IgD-negative memory B cell (primary cell): ENCODE results near the gene SYNDIG1. TPM values are rescaled to one million over a fixed set of nuclear protein-coding genes. Genes with fewer than 3 reads are reported as not detected.

Source experiments
- H3K27ac Mint-ChIP-seq, 3 donors: one replicate each; pipeline ENCODE4 v1.8.0; 2020 to 2022; ENCODE audit warnings: mild to moderate bottlenecking in 3 of 3, mixed read lengths in 3 of 3, moderate library complexity in 1 of 3
- H3K27me3 Mint-ChIP-seq: one replicate; pipeline ENCODE4 v1.8.0; 2021; ENCODE audit warnings: mixed read lengths
- H3K36me3 Mint-ChIP-seq: one replicate; pipeline ENCODE4 v1.8.0; 2020; ENCODE audit warnings: mild to moderate bottlenecking, mixed read lengths
- H3K4me1 Mint-ChIP-seq, 3 donors: one replicate each; pipeline ENCODE4 v1.8.0; 2020 to 2022; ENCODE audit warnings: mixed read lengths in 3 of 3, mild to moderate bottlenecking in 1 of 3
- H3K4me3 Mint-ChIP-seq, 4 donors: one replicate each; pipeline ENCODE4 v1.8.0; 2020 to 2022; ENCODE audit warnings: mild to moderate bottlenecking in 4 of 4, mixed read lengths in 4 of 4, moderate library complexity in 3 of 4
- H3K9me3 Mint-ChIP-seq, 3 donors: one replicate each; pipeline ENCODE4 v1.8.0; 2020 to 2021; ENCODE audit warnings: mixed read lengths in 3 of 3, mild to moderate bottlenecking in 1 of 3
- polyA plus RNA-seq: library from polyadenylated mRNA; unstranded; fragments of 300-500 nt; fragmentation: Illumina TruSeq; gene quantifications from one replicate; pipeline ENCODE4 v1.2.3, GENCODE V29; 2021

The SYNDIG1 gene
- polyA plus RNA-seq, 1 donor from 2014 or later, result not detected

DNA sequence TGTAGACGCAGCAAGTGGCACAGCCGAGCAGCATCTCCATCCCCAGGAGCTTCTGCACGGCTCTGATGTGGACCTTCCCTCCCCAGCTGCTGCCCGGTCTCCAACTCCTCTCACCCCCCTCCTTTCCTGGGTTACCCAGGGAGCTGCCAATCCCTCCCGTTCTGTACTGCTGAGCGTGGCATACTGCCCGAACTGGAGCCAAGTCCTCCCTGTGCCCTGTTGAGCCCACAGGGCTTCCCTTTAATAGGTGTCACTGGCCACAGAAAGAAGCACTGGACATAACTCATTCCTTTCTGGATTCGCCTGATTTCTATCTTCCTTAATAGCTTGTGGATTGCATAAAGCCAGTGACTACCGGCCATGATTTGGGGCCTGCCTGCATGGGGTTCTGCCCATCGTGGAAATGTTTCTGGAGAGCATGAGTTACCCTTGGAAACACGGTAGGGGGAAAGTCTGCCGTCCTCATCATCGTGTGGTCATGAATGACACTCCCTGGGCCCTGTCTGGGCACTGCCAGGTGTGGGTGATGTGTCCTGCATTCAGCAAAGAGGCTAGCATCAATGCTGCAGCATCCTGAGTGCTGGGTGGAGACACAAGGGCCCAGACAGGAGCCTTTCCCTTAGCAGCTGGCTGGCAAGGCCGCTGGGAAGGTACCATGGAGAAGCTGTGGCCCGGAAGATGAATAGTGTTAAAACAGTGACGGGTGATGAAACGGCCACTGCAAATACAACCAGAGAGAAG is 189.7 kb downstream of the SYNDIG1 start:
- Mint-ChIP-seq H3K9me3 (no peaks in the 10 kb centered on the region), H3K27ac (no peak overlapping the region), H3K27me3 (peaks cover 5% of the 10 kb centered on the region), H3K4me3 (no peak overlapping the region), H3K36me3 (peaks cover 2% of the 10 kb centered on the region), H3K4me1 (peaks cover 0 to 3% (median 2%) of the 10 kb centered on the region in 3 donors)

DNA sequence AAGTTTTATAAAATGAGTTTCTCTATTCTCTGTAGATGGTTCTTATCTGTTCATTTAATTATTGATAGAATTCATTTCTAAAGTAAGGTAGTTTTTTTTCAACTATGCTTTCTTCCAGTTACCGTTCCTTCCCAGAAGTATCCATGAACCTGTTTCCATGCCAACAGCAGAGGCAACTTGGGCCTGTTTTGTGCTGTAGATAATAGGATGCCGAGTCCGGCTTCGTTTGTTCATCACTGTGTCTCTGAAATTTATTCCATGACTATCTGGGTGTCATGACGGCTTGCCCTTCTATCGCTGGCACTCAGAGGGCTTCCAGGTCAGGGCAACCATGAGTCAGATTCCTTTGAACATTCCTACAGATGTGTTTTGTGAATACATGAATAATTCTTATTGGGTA is 190.4 kb downstream of the SYNDIG1 start:
- Mint-ChIP-seq H3K9me3 (no peaks in the 10 kb centered on the region), H3K4me3 (no peak overlapping the region), H3K36me3 (no peaks in the 10 kb centered on the region), H3K4me1 (peaks cover 0 to 2% (median 0%) of the 10 kb centered on the region in 3 donors), H3K27me3 (peaks cover 5% of the 10 kb centered on the region), H3K27ac (no peak overlapping the region)

- H3K4me1 Mint-ChIP-seq, result peaks cover 0 to 2% (median 0%) of the 10 kb centered on the region in 3 donors
- no peak overlapping the region for H3K4me3 Mint-ChIP-seq
- no peak overlapping the region for H3K27ac Mint-ChIP-seq
- peaks cover 5% of the 10 kb centered on the region for H3K27me3 Mint-ChIP-seq
- H3K36me3 Mint-ChIP-seq, result no peaks in the 10 kb centered on the region
- no peaks in the 10 kb centered on the region for H3K9me3 Mint-ChIP-seq
Measured at GRCh38 chr20:24660651-24661050, 191.2 kb downstream of the SYNDIG1 start.

DNA sequence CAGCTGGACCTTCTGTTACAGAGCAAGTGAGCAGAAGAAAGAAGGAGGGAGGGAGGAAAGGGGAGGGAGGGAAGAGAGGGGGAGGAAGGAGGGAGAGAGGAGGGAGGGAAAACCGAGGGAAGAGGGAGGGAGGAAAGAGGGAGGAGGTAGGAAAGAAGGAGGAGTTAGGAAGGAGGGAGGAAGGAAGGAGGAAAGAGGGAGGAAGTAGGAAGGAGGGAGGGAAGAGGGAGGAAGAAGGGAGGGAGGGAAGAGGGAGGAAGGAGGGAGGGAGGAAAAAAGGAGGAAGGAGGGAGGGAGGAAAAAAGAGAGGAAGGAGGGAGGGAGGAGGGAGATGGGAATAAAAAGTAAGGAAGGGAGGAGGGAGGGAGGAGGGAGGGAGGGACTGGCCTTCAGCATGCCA is 191.8 kb downstream of the SYNDIG1 start:
- Mint-ChIP-seq H3K36me3 (no peaks in the 10 kb centered on the region), H3K27ac (no peak overlapping the region), H3K4me1 (peaks cover 0 to 2% (median 0%) of the 10 kb centered on the region in 3 donors), H3K4me3 (no peak overlapping the region), H3K9me3 (no peaks in the 10 kb centered on the region), H3K27me3 (peaks cover 5% of the 10 kb centered on the region)

GRCh38 chr20:24662322-24662721 is 192.9 kb downstream of the SYNDIG1 start:
- H3K36me3 Mint-ChIP-seq, result no peaks in the 10 kb centered on the region
- H3K4me1 Mint-ChIP-seq, result peaks cover 0 to 2% (median 0%) of the 10 kb centered on the region in 3 donors
- peaks cover 5% of the 10 kb centered on the region for H3K27me3 Mint-ChIP-seq
- H3K4me3 Mint-ChIP-seq, result no peak overlapping the region
- no peaks in the 10 kb centered on the region for H3K9me3 Mint-ChIP-seq
- no peak overlapping the region for H3K27ac Mint-ChIP-seq

DNA sequence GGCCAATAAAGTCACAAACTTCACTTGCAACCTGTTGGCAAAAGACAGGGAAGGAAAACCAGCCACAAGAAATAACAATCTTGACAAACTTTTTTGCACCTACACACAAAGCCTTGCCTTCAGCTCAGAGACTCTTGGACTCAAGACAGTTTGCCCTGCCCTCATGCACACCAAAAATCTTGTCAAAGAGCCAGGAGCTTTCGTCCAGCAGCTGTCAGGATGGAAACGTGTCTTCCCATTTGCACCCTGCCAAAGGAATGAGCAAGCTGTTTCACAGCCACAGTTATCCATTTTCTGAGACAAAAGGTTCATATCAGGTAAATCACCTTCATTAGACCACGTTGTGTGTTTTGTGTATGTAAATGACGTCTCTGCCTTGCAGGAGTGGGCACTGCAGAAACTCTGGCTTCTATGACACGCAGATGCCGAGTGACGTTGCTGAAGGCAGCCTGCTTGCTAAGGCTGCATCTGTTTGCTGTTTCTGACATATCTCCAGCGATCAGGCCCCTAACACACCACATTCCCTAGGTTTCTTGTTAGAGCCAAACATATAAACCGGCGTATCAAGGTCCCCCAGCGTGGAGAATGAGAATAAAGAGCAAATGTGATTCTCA is 193.4 kb downstream of the SYNDIG1 start:
- Mint-ChIP-seq H3K27me3 (peaks cover 5% of the 10 kb centered on the region), H3K4me3 (no peak overlapping the region), H3K36me3 (no peaks in the 10 kb centered on the region), H3K9me3 (no peaks in the 10 kb centered on the region), H3K4me1 (peaks cover 0 to 2% (median 0%) of the 10 kb centered on the region in 3 donors), H3K27ac (no peak overlapping the region)

GRCh38 chr20:24663496-24663895 is 194.1 kb downstream of the SYNDIG1 start:
- Mint-ChIP-seq H3K9me3 (no peaks in the 10 kb centered on the region), H3K36me3 (no peaks in the 10 kb centered on the region), H3K27me3 (peaks cover 5% of the 10 kb centered on the region), H3K4me3 (no peak overlapping the region), H3K27ac (no peak overlapping the region), H3K4me1 (peaks cover 0 to 2% (median 0%) of the 10 kb centered on the region in 3 donors)

GRCh38 chr20:24664266-24664986 is 195.0 kb downstream of the SYNDIG1 start:
- Mint-ChIP-seq H3K36me3 (no peaks in the 10 kb centered on the region), H3K4me3 (no peak overlapping the region), H3K4me1 (no peaks in the 10 kb centered on the region), H3K9me3 (no peaks in the 10 kb centered on the region), H3K27me3 (peaks cover 2% of the 10 kb centered on the region), H3K27ac (no peak overlapping the region)

DNA sequence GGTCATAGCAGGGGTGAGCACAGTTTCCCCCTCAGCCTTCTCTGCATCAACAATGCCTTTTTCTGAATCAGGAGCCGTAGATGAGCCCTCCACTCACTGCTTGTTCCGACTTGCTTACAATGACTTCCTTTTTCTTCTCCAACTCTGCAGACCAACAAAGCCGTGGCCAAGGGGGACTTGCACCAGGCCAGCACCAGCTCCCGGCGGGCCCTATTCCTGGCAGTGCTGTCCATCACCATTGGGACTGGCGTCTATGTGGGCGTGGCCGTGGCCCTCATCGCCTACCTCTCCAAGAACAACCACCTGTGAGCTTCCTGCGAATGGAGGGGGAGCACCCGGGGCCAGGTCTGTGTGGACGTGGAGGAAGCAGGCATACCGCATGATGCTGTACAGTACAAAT is 195.8 kb downstream of the SYNDIG1 start:
- peaks cover 2% of the 10 kb centered on the region for H3K27me3 Mint-ChIP-seq
- no peak overlapping the region for H3K4me3 Mint-ChIP-seq
- no peaks in the 10 kb centered on the region for H3K4me1 Mint-ChIP-seq
- H3K27ac Mint-ChIP-seq, result no peak overlapping the region
- H3K9me3 Mint-ChIP-seq, result no peaks in the 10 kb centered on the region
- H3K36me3 Mint-ChIP-seq, result no peaks in the 10 kb centered on the region

DNA sequence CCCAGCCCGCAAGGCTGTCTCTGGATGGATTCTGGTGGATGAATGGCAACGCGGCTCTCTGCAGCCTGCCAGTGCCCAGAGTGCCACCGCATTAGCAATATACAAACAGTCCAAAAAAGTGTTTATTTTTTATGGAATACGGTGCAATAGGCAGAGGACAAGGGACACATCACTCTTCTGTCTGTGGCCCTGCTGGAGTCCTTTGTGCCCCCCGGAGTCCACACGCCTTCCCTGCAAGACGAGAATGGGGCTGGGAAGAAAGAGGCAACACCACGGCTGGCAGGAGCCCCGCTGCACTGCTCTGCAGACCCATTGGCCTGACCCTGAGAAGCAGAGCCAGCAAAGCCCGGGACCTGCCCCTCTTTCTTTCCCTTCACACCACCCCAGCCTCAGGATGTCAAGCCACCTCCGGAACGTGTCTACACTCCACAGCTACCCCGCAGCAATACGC is 196.3 kb downstream of the SYNDIG1 start:
- Mint-ChIP-seq H3K9me3 (no peaks in the 10 kb centered on the region), H3K27ac (no peak overlapping the region), H3K36me3 (no peaks in the 10 kb centered on the region), H3K4me1 (no peaks in the 10 kb centered on the region), H3K27me3 (peaks cover 2% of the 10 kb centered on the region), H3K4me3 (no peak overlapping the region)

GRCh38 chr20:24667689-24668383 is 198.4 kb downstream of the SYNDIG1 start:
- no peak overlapping the region for H3K4me3 Mint-ChIP-seq
- H3K27ac Mint-ChIP-seq, result no peak overlapping the region
- H3K4me1 Mint-ChIP-seq, result no peaks in the 10 kb centered on the region
- peaks cover 2% of the 10 kb centered on the region for H3K27me3 Mint-ChIP-seq
- no peaks in the 10 kb centered on the region for H3K9me3 Mint-ChIP-seq
- no peaks in the 10 kb centered on the region for H3K36me3 Mint-ChIP-seq

- H3K4me1 Mint-ChIP-seq, result no peaks in the 10 kb centered on the region
- H3K4me3 Mint-ChIP-seq, result no peak overlapping the region
- H3K36me3 Mint-ChIP-seq, result no peaks in the 10 kb centered on the region
- H3K27me3 Mint-ChIP-seq, result peaks cover 2% of the 10 kb centered on the region
- no peaks in the 10 kb centered on the region for H3K9me3 Mint-ChIP-seq
- no peak overlapping the region for H3K27ac Mint-ChIP-seq
Measured at GRCh38 chr20:24668384-24668702, 198.9 kb downstream of the SYNDIG1 start.

DNA sequence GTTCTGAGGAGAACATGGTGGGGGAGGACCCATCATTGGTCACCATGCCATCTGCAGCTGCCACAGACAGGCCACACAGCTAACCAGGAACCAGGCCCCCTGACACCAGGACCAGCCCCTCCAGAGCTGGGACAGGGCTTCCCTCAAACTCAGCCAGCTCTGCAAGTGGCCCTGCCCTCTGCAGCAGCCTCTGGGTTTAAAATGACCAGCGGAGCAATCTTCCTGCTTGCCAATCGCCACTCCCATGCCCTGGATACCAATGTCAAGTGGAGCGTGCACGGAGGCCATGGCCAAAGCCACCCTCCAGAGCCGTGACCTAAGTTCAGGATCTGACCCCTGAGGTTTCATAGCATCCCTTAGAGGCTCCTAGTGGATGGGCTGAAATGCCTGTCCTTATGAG is 199.4 kb downstream of the SYNDIG1 start:
- Mint-ChIP-seq H3K27me3 (peaks cover 2% of the 10 kb centered on the region), H3K4me1 (no peaks in the 10 kb centered on the region), H3K4me3 (no peak overlapping the region), H3K27ac (no peak overlapping the region), H3K36me3 (no peaks in the 10 kb centered on the region), H3K9me3 (no peaks in the 10 kb centered on the region)

DNA sequence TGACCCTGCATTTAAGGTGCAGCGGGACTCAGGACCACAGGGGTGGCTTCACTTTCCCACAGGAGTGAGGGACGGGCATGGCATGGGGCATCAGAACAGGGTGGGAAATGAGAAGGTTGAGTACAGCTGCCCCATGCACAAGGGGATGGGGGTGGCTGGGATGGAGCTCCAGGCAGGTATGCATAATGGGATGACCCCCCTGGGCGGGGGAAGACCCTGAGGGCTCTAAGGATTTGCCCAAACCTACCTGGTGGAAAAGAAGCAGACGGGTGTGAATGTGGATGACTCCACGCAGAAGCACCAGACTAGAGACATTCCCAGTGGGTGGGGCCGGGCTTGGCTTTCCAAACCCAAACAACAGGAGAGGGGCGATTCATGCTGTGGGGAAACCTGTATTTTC is 200.3 kb downstream of the SYNDIG1 start:
- Mint-ChIP-seq H3K4me1 (no peaks in the 10 kb centered on the region), H3K9me3 (no peaks in the 10 kb centered on the region), H3K36me3 (no peaks in the 10 kb centered on the region), H3K4me3 (no peak overlapping the region), H3K27me3 (no peaks in the 10 kb centered on the region), H3K27ac (peak overlapping the region in 1 of 3 donors; percentile 32)

GRCh38 chr20:24670341-24670872 is 201.0 kb downstream of the SYNDIG1 start:
- Mint-ChIP-seq H3K27me3 (no peaks in the 10 kb centered on the region), H3K9me3 (no peaks in the 10 kb centered on the region), H3K36me3 (no peaks in the 10 kb centered on the region), H3K27ac (no peak overlapping the region), H3K4me3 (no peak overlapping the region), H3K4me1 (no peaks in the 10 kb centered on the region)
